ENCODE results near the gene BDP1.
A peak's percentile ranks its signal among the peaks of the same experiment; 100 is the strongest.

- TF ChIP-seq REST (IDR thresholded peaks at IDR 0.05; ENCODE audit: insufficient read depth in 1 of 2, low read depth in 2 of 2, low read length in 2 of 2) (0 out of 4 replicates have a peak, but pooled peaks of 1 of the 2 experiments have one; percentile 6), POLR2AphosphoS5 (IDR thresholded peaks at IDR 0.05; ENCODE audit: low read depth, low read length) (peak; percentile 86), SIN3A (IDR thresholded peaks at IDR 0.05; ENCODE audit: borderline replicate concordance, insufficient read depth, low read length) (peak; percentile 21; the same call in 1 of the 2 replicates), TAF1 (IDR thresholded peaks at IDR 0.05; ENCODE audit: borderline replicate concordance, insufficient read depth, low read length) (peak; percentile 82; the same call in 1 of the 2 replicates)
These were observed 131.7 kb downstream of the BDP1 start, which contains the start of gene MCCC2 for GRCh38 chr5:71586941-71587765.
